Ishikawa (cell line): ENCODE results near the gene PEX3.

Experiments used
- CEBPB ChIP-seq: IDR thresholded peaks from 2 replicates; pipeline ENCODE4 v1.6.1; 2012
- CREB1 ChIP-seq: IDR thresholded peaks from 2 replicates; pipeline ENCODE4 v1.6.1; 2012; ENCODE audit warnings: low read depth
- EGR1 ChIP-seq: IDR thresholded peaks from 2 replicates; pipeline ENCODE4 v1.6.1; 2012
- EP300 ChIP-seq: IDR thresholded peaks from 2 replicates; pipeline ENCODE4 v1.6.1; 2012; ENCODE audit warnings: borderline replicate concordance
- FOXM1 ChIP-seq: IDR thresholded peaks from 2 replicates; pipeline ENCODE4 v1.6.1; 2012; ENCODE audit warnings: low read depth, borderline replicate concordance
- MAX ChIP-seq: IDR thresholded peaks from 2 replicates; pipeline ENCODE4 v1.6.1; 2012
- NFIC ChIP-seq: IDR thresholded peaks from 2 replicates; pipeline ENCODE4 v1.6.1; 2012
- RAD21 ChIP-seq: IDR thresholded peaks from 2 replicates; pipeline ENCODE4 v1.6.1; 2012; ENCODE audit warnings: low read depth
- TAF1 ChIP-seq: IDR thresholded peaks from 2 replicates; pipeline ENCODE4 v1.6.1; 2012; ENCODE audit warnings: low read depth, mild to moderate bottlenecking
- TCF12 ChIP-seq: IDR thresholded peaks from 2 replicates; pipeline ENCODE4 v1.6.1; 2012; ENCODE audit warnings: low read depth
- TEAD4 ChIP-seq: IDR thresholded peaks from 2 replicates; pipeline ENCODE4 v1.6.1; 2012
- YY1 ChIP-seq: IDR thresholded peaks from 2 replicates; pipeline ENCODE4 v1.6.1; 2012; ENCODE audit warnings: low read depth
- ZBTB7A ChIP-seq: IDR thresholded peaks from 2 replicates; pipeline ENCODE4 v1.6.1; 2012; ENCODE audit warnings: low read depth
- TF ChIP-seq, protein P1 (sequence below): IDR thresholded peaks from 2 replicates; pipeline ENCODE4 v1.6.1; 2012; ENCODE audit warnings: low read depth, mild to moderate bottlenecking
- TF ChIP-seq, protein P2 (sequence below): IDR thresholded peaks from 2 replicates; pipeline ENCODE4 v1.6.1; 2012

PEX3 gene

DNA sequence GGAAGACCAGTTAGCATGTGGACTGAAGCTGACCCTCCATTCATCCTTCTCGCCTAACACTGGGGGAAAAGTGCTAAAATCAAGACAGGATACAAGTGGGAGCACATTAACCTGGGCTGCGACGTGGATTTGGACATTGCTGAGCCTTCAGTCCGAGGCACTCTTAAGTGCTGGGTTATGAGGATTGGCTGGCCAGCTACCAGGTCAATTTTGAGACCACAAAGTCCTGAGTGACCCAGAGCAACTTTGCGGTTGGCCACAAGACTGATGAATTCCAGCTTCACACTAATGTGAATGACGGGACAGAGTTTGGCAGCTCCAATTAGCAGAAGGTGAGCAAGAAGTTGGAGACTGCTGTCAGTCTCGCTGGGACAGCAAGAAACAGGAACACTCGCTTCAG, 40.2 kb downstream of the PEX3 start:
- TF ChIP-seq, protein P1, sequence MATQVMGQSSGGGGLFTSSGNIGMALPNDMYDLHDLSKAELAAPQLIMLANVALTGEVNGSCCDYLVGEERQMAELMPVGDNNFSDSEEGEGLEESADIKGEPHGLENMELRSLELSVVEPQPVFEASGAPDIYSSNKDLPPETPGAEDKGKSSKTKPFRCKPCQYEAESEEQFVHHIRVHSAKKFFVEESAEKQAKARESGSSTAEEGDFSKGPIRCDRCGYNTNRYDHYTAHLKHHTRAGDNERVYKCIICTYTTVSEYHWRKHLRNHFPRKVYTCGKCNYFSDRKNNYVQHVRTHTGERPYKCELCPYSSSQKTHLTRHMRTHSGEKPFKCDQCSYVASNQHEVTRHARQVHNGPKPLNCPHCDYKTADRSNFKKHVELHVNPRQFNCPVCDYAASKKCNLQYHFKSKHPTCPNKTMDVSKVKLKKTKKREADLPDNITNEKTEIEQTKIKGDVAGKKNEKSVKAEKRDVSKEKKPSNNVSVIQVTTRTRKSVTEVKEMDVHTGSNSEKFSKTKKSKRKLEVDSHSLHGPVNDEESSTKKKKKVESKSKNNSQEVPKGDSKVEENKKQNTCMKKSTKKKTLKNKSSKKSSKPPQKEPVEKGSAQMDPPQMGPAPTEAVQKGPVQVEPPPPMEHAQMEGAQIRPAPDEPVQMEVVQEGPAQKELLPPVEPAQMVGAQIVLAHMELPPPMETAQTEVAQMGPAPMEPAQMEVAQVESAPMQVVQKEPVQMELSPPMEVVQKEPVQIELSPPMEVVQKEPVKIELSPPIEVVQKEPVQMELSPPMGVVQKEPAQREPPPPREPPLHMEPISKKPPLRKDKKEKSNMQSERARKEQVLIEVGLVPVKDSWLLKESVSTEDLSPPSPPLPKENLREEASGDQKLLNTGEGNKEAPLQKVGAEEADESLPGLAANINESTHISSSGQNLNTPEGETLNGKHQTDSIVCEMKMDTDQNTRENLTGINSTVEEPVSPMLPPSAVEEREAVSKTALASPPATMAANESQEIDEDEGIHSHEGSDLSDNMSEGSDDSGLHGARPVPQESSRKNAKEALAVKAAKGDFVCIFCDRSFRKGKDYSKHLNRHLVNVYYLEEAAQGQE: no peak
- TF ChIP-seq ZBTB7A (no peak), NFIC (no peak), CEBPB (no peak), CREB1 (no peak), TEAD4 (no peak), MAX (no peak), YY1 (no peak), EP300 (no peak), TCF12 (no peak), RAD21 (no peak), EGR1 (no peak), TAF1 (no peak), FOXM1 (no peak)
- TF ChIP-seq, protein P2, sequence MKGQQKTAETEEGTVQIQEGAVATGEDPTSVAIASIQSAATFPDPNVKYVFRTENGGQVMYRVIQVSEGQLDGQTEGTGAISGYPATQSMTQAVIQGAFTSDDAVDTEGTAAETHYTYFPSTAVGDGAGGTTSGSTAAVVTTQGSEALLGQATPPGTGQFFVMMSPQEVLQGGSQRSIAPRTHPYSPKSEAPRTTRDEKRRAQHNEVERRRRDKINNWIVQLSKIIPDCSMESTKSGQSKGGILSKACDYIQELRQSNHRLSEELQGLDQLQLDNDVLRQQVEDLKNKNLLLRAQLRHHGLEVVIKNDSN: no peak

DNA sequence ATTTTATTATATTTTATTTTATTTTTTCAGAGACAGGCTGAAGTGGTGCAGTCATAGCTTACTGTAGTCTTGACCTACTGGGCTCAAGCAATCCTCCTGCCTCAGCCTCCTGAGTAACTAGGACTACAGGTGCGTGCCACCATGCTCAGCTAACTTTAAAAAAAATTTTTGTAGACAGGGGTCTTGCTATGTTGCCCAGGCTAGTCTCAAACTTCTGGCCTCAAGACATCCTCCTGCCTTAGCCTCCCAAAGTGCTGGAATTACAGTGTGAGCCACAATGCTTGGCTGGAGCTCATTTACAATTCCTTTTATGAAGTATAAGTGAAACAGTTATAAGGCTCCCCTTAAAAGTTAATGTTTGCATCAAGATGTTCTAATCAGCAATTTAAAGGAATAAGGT, 46.4 kb downstream of the PEX3 start:
- TF ChIP-seq NFIC (no peak), FOXM1 (no peak), CEBPB (no peak), TEAD4 (no peak), ZBTB7A (no peak), MAX (no peak), EP300 (no peak), EGR1 (no peak), YY1 (no peak), RAD21 (no peak), TAF1 (no peak), TCF12 (no peak), CREB1 (no peak)
- TF ChIP-seq, protein P1: no peak
- TF ChIP-seq, protein P2: no peak

DNA sequence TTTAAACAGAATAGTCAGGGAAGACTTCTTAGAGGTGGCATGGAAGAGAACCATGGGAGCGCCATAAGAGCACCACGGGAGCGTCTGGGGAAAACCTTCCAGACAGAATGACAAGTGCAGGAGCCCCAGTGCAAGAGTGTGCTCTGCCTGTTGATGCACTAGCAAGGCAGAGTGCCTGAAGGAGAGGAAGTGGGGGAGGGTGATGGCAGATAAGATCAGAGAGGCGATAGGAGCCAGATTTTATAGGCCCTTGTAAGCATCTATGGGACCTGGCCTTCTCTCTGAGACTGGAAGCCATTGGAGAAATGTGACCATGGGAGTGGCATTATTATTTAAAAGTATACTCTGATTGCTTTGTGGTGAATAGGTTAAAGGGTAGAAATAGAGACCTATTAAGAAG, 47.8 kb downstream of the PEX3 start:
- no peak for TF ChIP-seq ZBTB7A
- no peak for TF ChIP-seq EGR1
- TF ChIP-seq CREB1: no peak
- no peak for TF ChIP-seq NFIC
- TF ChIP-seq, protein P2: no peak
- TF ChIP-seq TAF1: no peak
- TF ChIP-seq YY1: no peak
- TF ChIP-seq CEBPB: no peak
- TF ChIP-seq EP300: no peak
- no peak for TF ChIP-seq FOXM1
- no peak for TF ChIP-seq RAD21
- no peak for TF ChIP-seq MAX
- no peak for TF ChIP-seq TCF12

GRCh38 chr6:143501851-143502250, 51.2 kb downstream of the PEX3 start:
- TF ChIP-seq TCF12 (no peak), EP300 (no peak), TEAD4 (no peak), MAX (no peak), EGR1 (no peak), CEBPB (no peak), NFIC (no peak), FOXM1 (no peak), TAF1 (no peak), RAD21 (no peak), CREB1 (no peak), YY1 (no peak), ZBTB7A (no peak)
- TF ChIP-seq, protein P1: no peak
- TF ChIP-seq, protein P2: no peak
